T-helper 1 cell treated with Interleukin-12 subunit alpha and Interleukin-12 subunit beta and Interleukin-4 antibody, amounts not matched to agents 30 ng/mL and 1 ng/mL, for 36 hours (primary cell): ENCODE results near the gene FAM50B. TPM values are rescaled to one million over a fixed set of nuclear protein-coding genes. Genes with fewer than 3 reads are reported as not detected.

Experiments
- intact Hi-C: fragments of 100-400 bp; cut with micrococcal nuclease; formaldehyde crosslinking; loops from one replicate; pipeline ENCODE4 v1.15.1; 2024
- total RNA-seq: library from RNA; stranded (reverse); gene quantifications from 2 replicates; pipeline ENCODE4 v1.2.3, GENCODE V29; 2022

Gene FAM50B
- total RNA-seq, result 9.5 and 10.2 TPM in 2 replicates

DNA sequence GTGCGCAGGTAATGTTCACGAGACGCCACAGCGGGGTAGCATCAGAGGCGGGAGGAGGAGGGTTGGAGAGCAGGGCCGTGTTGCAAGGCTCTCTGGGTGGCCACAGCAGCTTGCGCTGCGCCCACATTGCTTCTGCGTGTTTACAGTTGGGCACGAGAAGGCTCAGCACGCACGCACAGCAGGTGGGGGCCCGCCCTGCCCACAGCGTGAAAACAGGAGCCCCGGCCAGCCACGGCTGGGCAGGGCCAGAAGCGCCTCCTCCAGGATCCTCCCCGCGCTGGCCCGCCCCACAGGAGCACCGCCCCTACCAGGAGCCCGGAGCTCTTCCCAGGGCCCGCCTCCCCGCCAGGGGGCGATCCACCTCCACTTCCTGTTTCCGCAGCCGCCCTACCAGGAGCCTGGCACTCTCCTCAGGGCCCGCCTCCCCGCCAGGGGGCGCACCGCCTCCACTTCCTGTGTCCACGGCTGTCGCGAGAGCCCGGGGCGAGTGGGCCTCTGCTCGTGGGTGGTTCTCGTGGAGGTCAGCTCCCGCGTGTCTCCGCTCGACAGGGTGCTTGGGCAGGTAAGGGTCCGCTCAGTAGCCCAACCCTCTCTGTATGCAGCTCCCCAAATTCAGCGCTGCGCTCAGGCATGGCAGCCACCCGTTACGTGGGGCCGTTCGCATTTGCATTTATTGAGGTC is at the start of gene FAM50B:
Gene FAM50B, plus strand, starts transcription at position 449 of the 681 bp plus-strand sequence. CDS start 439 bp downstream, outside the sequence.
- intact Hi-C loops, result loop anchor here (1.0 to 10.0 kb wide), 11 partner anchors 18 to 1084 kb away; partner anchors contain the start of genes ECI2 and WRNIP1

GRCh38 chr6:3799719-3800118 is 49.5 kb upstream of the FAM50B start:
- intact Hi-C loops, result no loop called here

DNA sequence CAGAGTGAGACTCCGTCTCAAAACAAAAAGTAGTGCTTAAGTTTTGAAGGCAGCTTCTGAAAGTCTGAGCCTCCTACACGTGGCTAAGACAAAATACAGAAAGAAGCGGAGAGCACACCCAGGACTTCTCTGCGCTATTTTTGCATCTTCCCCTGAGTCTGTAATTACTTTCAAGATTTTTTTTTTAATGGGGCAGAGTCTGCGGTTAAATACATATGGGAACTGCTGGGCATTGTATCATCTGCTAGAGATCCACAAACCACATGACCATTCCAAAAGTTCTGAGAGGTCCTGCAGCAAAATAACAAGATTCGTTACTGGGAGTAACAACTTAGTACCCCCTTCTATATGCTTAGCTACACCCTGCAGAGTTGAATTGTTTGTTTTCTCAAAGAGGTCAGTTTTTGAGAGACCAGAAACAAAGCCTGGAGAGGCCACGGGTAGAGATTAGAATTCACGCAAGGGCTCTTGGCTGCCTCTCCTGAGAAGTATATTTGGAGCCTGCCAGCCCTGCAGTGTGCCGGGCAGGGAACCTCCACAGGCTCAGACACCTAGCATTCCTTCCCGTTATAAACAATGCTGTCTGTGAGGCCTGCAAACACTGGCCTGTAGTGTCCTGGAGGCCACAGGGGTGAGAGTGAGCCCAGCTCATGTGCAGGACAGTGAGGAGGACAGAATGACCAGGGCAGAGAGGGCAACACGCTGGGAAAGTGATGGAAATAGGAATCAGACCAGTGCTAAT is 48.2 kb upstream of the FAM50B start:
- intact Hi-C loops, result no loop called here

GRCh38 chr6:3801960-3802359 is 47.2 kb upstream of the FAM50B start:
- intact Hi-C loops, result no loop called here

DNA sequence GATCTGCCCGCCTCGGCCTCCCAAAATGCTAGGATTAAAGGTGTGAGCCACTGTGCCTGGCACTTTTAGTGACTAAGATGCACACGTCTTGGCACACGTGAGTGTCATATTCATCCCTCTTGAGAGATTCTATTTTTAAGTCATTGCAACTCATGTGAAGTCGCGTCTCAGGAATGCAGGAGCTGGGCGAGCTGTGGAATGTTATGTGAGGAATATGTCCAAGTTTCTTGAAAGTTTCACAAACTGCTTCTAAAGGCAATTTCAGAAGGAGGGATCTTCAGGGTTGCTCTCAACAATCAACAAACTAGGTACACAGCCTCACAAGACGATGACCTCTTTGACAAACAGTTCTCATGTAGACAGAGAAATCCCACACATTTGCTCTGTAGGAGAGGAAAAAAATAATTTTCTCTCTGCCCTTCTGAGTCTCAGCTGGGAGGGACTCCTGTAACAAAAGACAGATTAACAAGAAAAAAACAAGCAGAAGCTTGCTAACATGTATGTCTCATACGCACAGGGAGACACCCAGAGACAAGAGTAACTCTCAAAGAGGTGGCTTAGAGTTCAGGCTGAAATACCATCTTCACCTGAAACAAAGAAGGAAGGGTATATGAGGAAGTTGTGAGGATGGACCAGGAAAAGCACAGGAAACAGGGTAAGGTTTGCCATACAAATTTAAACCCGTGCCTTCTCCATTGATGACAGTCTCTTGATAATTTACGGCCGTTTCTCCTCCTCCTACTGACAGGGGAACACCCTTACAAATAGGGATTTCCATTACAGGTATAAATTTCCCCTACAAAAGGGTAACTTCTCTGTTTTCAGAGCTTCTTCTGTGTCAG is 45.3 kb upstream of the FAM50B start:
- intact Hi-C loops, result no loop called here

GRCh38 chr6:3804964-3805363 is 44.2 kb upstream of the FAM50B start:
- intact Hi-C loops, result no loop called here

DNA sequence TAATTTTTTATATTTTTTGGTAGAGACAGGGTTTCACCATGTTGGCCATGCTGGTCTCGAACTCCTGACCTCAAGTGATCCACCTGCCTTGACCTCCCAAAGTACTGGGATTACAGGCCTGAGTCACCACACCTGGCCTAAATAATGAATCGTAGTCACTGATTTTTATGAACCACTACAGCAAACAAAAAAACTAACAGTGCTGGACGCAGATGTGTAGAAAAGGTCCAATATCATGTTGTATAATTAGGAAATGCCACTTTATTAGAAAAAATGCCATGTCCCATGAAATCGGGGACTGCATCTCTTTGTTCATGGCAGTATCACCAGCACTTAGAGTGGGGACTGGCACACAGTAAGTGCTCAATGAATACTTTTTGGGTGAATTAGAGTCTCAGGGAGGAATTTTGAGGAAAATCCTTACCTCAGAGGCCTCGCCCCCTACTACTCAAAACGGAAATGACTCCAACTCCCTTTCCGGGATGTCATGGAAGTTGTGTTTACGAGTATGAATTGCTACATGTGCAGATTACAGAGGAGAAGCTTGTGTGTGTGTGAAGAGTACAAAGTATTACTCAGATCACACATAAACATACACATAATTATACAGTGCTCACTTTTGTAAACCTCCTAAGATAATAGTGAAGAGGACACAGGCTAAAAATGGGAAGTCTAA is 43.6 kb upstream of the FAM50B start:
- intact Hi-C loops, result no loop called here

- intact Hi-C loops, result no loop called here
These were observed 42.8 kb upstream of the FAM50B start for GRCh38 chr6:3806169-3806922.

DNA sequence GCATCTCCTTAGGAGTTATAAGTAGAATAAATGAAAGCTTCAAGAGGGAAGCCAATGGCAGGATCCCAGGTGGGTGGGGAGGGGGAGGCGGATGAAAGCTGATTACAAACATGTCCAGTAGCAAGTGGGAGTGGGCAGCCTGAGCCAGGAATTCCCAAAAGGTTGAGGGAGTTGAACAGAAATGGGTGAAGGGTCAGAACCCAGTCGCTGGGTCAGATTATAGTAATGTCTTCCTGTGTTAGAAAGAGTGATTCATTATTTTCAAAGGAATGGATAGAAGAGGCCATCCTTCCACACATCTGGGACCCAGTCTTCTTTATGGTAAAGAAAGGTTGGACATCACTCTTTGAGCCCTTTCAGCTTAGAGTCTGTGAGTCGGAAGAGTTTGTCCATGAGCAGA is 41.0 kb upstream of the FAM50B start:
- intact Hi-C loops, result no loop called here

- intact Hi-C loops, result no loop called here
These were observed 40.2 kb upstream of the FAM50B start for GRCh38 chr6:3808759-3809514.

- intact Hi-C loops, result no loop called here
These were observed 39.7 kb upstream of the FAM50B start for GRCh38 chr6:3809515-3809891.

DNA sequence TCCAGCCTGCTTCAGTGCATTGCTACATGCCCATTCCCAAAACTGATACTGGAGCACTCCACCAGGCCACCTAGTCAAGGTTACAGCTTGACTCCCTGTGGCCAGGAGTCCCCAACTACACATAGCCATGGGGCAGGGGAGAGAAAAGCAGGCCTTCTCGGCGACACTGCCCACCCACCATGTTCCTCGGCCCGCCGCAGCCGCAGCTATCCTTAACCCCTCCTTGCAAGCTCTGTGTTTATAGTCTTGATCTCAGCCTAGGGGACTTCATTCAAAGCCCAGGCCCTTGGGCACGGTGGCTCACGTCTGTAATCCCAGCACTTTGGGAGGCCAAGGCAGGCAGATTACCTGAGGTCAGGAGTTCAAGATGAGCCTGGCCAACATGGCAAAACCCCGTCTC is 39.2 kb upstream of the FAM50B start:
- intact Hi-C loops, result no loop called here

GRCh38 chr6:3811191-3811590 is 38.0 kb upstream of the FAM50B start:
- intact Hi-C loops, result no loop called here

GRCh38 chr6:3812596-3812995 is 36.6 kb upstream of the FAM50B start:
- intact Hi-C loops, result no loop called here

DNA sequence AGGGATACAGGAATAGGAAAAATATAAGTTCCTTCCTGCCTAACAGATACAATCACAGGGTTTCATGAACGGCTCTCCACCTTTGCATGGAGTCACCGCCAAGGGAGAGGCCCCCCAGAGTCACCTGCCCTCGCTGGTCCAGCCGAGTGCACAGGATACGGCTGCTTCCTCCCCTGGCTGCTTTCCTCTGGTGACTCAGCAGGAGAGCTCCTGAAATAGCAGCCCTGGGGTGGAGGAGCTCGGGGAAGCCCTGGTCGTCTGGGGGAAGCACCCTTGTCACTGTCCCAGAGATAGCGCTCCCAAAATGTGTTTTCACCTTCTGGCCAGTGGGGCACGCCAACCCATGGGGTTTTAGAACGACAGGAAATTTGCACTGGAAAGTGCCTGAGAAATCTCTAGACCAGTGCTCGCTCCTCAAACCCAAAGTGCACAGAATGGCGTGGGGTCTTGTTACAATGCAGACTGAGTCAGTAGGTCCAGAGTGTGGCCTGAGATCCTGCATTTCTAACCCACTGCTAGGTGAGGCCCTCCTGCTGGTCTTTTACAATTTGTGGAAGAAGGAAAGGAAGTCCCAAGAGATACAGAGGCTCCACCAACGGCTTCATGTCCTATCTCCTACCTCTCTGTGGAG is 35.9 kb upstream of the FAM50B start:
- intact Hi-C loops, result no loop called here

DNA sequence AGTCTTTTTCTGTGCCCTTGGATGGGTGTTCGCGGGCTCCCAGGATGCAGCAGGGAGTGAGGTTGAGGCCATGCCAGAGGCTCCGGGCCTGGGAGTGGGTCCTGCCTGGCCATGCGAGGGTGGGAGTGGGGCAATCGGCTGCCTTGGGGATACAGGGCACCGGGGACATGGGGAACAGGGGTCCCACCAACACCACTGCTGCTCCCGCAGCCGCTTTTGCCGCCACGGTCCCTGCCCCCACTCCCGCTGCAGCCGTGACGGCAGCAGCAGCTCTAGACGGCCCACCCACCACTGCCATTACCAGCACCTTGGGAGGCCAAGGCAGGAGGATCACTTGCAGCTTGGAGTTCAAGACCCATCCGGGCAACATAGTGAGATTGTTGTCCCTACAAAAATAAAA is 35.3 kb upstream of the FAM50B start:
- intact Hi-C loops, result no loop called here

GRCh38 chr6:3814539-3814938 is 34.6 kb upstream of the FAM50B start:
- intact Hi-C loops, result no loop called here

DNA sequence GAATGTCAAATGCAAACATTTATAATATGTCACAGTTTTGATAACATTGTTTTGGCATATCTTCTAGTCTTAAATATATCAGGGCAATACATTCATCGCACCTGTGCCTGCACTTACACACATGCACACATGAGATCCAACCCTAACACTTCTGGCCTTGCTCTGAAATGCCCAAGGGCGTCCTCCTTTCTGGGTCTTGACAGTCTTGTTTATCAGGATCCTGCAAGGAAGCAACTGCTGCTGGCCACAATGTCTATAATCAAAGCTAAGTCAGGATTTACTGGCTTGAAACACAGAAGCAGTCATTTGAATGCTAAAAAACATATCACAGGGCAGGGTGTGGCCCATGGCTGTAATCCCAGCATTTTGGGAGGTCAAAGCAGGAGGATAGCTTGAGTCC is 32.9 kb upstream of the FAM50B start:
- intact Hi-C loops, result no loop called here
